Esophagus squamous epithelium (tissue), 5 donors: ENCODE measurements around the gene ST7. TPM values are rescaled to one million over a fixed set of nuclear protein-coding genes. Genes with fewer than 3 reads are reported as not detected.

Experiments
- DNase-seq: peaks from one replicate; lab custom pipeline; 2025; lab: John Stamatoyannopoulos, UW
- H3K27ac ChIP-seq, 4 donors: fragments of 200-600 bp; sonication (generic); one replicate each; pipeline ENCODE4 v1.5.1; 2016 to 2019; ENCODE audit warnings: mild to moderate bottlenecking in 1 of 4
- H3K27me3 ChIP-seq, 4 donors: fragments of 200-600 bp; sonication (generic); 1 replicate in 3 of 4; 2 replicates in 1 of 4; pipeline versions ENCODE4 v1.5.1 to v1.6.0; 2017 to 2021; ENCODE audit warnings: antibody characterized with exemption in 1 of 4
- H3K36me3 ChIP-seq, 3 donors: fragments of 200-600 bp; sonication (generic); one replicate each; pipeline ENCODE4 v1.5.1; 2016 to 2019
- H3K4me1 ChIP-seq, 3 donors: fragments of 200-600 bp; sonication (generic); one replicate each; pipeline ENCODE4 v1.5.1; 2017 to 2019
- H3K4me3 ChIP-seq, 4 donors: fragments of 200-600 bp; sonication (generic); 1 replicate in 3 of 4; 2 replicates in 1 of 4; pipeline ENCODE4 v1.5.1; 2016 to 2019; ENCODE audit warnings: mild to moderate bottlenecking in 2 of 4, moderate library complexity in 1 of 4
- H3K9me3 ChIP-seq, 3 donors: fragments of 200-600 bp; sonication (generic); one replicate each; pipeline ENCODE4 v1.5.1; 2016 to 2019
- POLR2A ChIP-seq, 4 donors: fragments of 450-650 bp; IDR thresholded peaks; one replicate each; pipeline ENCODE4 v1.6.1; 2017; ENCODE audit warnings: antibody characterized with exemption in 4 of 4, mild to moderate bottlenecking in 4 of 4, moderate library complexity in 3 of 4
- WGBS, 2 donors: methylation state at CpG; one replicate each; pipeline ENCODE4 v1.1.5; 2018; 5-methylcytosine and 5-hydroxymethylcytosine counted together
- intact Hi-C: fragments of 100-400 bp; cut with DNase I; formaldehyde crosslinking; loops from one replicate; pipeline ENCODE4 v1.15.0; 2022
- total RNA-seq, 4 donors: library from RNA; depleted of rRNA; stranded (reverse); fragments of >200 nt; gene quantifications; one replicate each; pipeline ENCODE4 v1.1.0, GENCODE V29; 2016
- TF ChIP-seq, protein P1 (sequence below), 6 experiments: fragments of 450-650 bp in 4 of 6; fragments of 200-600 bp in 2 of 6; sonication (generic) in 2 of 6; IDR thresholded peaks; one replicate each; pipeline ENCODE4 v1.5.1; 2016 to 2019; ENCODE audit warnings: antibody characterized with exemption in 6 of 6, mild to moderate bottlenecking in 4 of 6, moderate library complexity in 4 of 6
- donor health status: DM: yes; HTN: yes; CAD: no.

ST7 gene
- total RNA-seq, 4 donors from 2014 or later, result 12.9 to 18.0 (median 15.3) TPM

DNA sequence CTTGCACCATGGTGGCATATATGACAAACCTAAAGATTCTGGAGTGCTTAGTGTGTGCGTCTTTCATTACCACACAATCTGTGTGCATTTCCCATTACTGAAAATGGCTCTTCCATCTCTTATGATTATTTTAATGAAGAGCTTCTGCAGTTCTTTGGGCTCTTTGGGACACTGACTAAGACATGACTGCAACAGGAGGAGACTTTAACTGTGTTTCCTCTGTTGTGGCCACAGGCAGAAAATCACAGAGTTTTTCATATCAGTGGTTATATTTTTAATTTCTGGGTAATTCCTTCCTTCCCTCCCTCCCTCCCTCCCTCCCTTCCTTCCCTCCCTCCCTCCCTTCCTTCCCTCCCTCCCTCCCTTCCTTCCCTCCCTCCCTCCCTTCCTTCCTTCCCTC is 311.4 kb downstream of the ST7 start:
- intact Hi-C loops, result no loop called here
- no peak overlapping the region for H3K4me3 ChIP-seq
- WGBS, 2 donors, result 0 to 37% methylated on average over 1 of the region's 1 CpG
- TF ChIP-seq, protein P1, sequence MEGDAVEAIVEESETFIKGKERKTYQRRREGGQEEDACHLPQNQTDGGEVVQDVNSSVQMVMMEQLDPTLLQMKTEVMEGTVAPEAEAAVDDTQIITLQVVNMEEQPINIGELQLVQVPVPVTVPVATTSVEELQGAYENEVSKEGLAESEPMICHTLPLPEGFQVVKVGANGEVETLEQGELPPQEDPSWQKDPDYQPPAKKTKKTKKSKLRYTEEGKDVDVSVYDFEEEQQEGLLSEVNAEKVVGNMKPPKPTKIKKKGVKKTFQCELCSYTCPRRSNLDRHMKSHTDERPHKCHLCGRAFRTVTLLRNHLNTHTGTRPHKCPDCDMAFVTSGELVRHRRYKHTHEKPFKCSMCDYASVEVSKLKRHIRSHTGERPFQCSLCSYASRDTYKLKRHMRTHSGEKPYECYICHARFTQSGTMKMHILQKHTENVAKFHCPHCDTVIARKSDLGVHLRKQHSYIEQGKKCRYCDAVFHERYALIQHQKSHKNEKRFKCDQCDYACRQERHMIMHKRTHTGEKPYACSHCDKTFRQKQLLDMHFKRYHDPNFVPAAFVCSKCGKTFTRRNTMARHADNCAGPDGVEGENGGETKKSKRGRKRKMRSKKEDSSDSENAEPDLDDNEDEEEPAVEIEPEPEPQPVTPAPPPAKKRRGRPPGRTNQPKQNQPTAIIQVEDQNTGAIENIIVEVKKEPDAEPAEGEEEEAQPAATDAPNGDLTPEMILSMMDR (IDR thresholded peaks at IDR 0.05), result no peak
- H3K36me3 ChIP-seq, result no peaks in the 10 kb centered on the region
- no peak for DNase-seq
- H3K27ac ChIP-seq, result no peak overlapping the region
- H3K27me3 ChIP-seq, result no peaks in the 10 kb centered on the region
- no peaks in the 10 kb centered on the region for H3K9me3 ChIP-seq
- H3K4me1 ChIP-seq, result no peaks in the 10 kb centered on the region

DNA sequence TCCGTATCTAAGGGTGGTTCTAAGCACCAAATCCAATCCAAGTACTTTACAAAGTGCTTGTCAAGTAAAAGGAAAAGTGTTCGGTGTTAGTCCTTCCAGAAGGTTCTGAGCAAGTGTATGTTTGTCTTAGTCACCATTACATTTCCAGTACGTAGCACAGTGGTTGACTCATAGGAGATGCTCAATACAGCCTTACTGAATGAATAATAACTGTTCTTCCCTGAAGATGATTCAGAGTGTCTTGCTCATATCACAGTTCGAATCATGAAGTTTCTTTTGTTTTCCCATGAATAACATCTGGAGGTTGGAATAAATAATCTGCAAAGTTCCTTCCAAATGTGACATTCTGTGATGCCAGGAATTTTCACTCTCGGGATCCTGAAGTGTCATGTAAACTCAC is 316.1 kb downstream of the ST7 start:
- Histone ChIP-seq H3K4me1 (peaks cover 0 to 10% (median 3%) of the 10 kb centered on the region in 3 donors), H3K27me3 (peaks cover 0 to 7% (median 0%) of the 10 kb centered on the region in 4 donors), H3K27ac (no peak overlapping the region), H3K9me3 (no peaks in the 10 kb centered on the region), H3K36me3 (no peaks in the 10 kb centered on the region), H3K4me3 (no peak overlapping the region)
- intact Hi-C loops, result no loop called here
- no peak for DNase-seq
- TF ChIP-seq, protein P1 (IDR thresholded peaks at IDR 0.05), result no peak
- TF ChIP-seq POLR2A (IDR thresholded peaks at IDR 0.05), result no peak
- 20 to 35% methylated on average over 5 of the region's 5 CpGs for WGBS, 2 donors

DNA sequence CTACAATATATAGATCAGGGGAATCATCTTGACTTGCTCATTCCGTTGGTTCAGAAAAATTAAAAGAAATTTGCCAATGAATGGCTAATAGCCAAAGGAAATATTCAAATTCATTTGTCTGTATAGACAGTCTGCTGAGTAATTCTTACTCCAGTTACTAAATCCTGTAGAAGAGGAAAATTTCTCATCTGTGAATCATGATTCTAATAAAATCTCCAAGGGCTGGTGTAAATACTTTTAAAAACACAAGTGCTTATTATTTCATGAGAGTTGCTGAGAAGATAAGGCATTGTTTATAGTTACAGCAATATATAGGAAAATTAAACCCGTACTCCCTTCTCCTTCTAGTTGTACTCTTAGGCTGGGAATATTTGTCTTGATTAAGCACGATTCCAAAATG is 316.6 kb downstream of the ST7 start:
- peaks cover 0 to 13% (median 3%) of the 10 kb centered on the region in 3 donors for H3K4me1 ChIP-seq
- no peak overlapping the region for H3K27ac ChIP-seq
- H3K9me3 ChIP-seq, result no peaks in the 10 kb centered on the region
- H3K36me3 ChIP-seq, result no peaks in the 10 kb centered on the region
- intact Hi-C loops, result no loop called here
- 52 to 59% methylated on average over 3 of the region's 3 CpGs for WGBS, 2 donors
- H3K4me3 ChIP-seq, result no peak overlapping the region
- no peak for DNase-seq
- peaks cover 0 to 7% (median 0%) of the 10 kb centered on the region in 4 donors for H3K27me3 ChIP-seq
- TF ChIP-seq, protein P1 (IDR thresholded peaks at IDR 0.05), result no peak
- TF ChIP-seq POLR2A (IDR thresholded peaks at IDR 0.05), result no peak

DNA sequence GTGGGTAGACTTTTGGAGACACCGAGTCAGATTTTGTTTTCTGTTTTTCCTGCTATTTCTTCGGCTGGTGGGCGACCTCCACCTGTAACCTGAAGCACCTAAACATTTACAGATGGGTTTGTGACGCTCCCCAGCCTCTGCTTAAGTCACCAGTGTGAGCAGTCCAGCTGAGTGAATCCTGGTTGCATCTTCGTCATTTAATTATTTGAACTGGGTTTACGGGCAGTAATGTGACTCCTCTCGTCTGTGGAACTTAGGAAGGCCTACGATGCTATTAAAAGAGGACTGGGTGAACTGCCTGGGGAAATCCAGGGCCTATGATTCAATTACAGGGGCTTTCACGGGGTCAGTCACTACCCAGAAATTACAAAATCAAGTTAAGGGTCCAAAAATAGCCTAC is 317.1 kb downstream of the ST7 start:
- H3K4me1 ChIP-seq, result peaks cover 0 to 13% (median 3%) of the 10 kb centered on the region in 3 donors
- intact Hi-C loops, result no loop called here
- H3K27ac ChIP-seq, result no peak overlapping the region
- H3K9me3 ChIP-seq, result no peaks in the 10 kb centered on the region
- no peak for DNase-seq
- H3K4me3 ChIP-seq, result no peak overlapping the region
- peaks cover 0 to 7% (median 0%) of the 10 kb centered on the region in 4 donors for H3K27me3 ChIP-seq
- 71 to 77% methylated on average over 8 to 9 of the region's 9 CpGs for WGBS, 2 donors
- TF ChIP-seq, protein P1 (IDR thresholded peaks at IDR 0.05), result no peak
- TF ChIP-seq POLR2A (IDR thresholded peaks at IDR 0.05), result no peak
- no peaks in the 10 kb centered on the region for H3K36me3 ChIP-seq

DNA sequence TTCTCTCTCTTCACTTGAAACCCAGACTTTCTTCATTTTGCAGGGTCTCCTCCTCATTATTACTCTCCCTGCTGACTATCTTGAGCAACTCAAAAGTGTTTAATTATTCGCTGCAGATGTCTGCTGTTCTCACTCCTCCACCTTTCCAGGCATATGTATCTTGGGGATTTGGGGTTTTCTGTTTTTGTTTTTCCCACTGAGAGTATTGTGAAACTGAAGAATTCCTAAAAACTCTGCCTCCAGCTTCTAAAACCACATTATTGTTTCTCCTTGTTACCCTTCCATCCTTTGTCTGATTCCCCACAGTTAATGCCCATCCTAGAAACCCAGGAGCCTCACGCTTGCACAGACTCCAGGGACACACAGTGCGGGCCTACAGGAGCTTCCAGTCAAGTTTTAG is 318.3 kb downstream of the ST7 start:
- Histone ChIP-seq H3K27ac (no peak overlapping the region), H3K9me3 (no peaks in the 10 kb centered on the region), H3K4me1 (peaks cover 0 to 13% (median 3%) of the 10 kb centered on the region in 3 donors), H3K27me3 (peaks cover 0 to 7% (median 0%) of the 10 kb centered on the region in 4 donors), H3K4me3 (no peak overlapping the region), H3K36me3 (no peaks in the 10 kb centered on the region)
- intact Hi-C loops, result no loop called here
- WGBS, 2 donors, result 86 to 93% methylated on average over 3 of the region's 3 CpGs
- TF ChIP-seq, protein P1 (IDR thresholded peaks at IDR 0.05), result no peak
- no peak for TF ChIP-seq POLR2A (IDR thresholded peaks at IDR 0.05)
- no peak for DNase-seq
